Measurements from ENCODE around the gene SLC25A19.

- TF ChIP-seq POLR2AphosphoS5 (IDR thresholded peaks at IDR 0.05; ENCODE audit: low read depth, low read length) (no peak; the same call in 1 of the 2 replicates), BCL11A (IDR thresholded peaks at IDR 0.05; ENCODE audit: low read depth in 2 of 2, low read length in 2 of 2) (no peak), HDAC6 (IDR thresholded peaks at IDR 0.05; ENCODE audit: low read depth, low read length) (no peak), CTCF (IDR thresholded peaks at IDR 0.05; ENCODE audit: control extremely low read depth in 1 of 3, insufficient read depth in 1 of 3, low read depth in 1 of 3, low read length in 3 of 3) (peak; percentile 94 to 100 (median 100)), POLR2A (IDR thresholded peaks at IDR 0.05; ENCODE audit: control extremely low read depth in 1 of 2, low read depth in 2 of 2, low read length in 2 of 2) (peak in 1 of 2 experiments; percentile 32; a peak in 1 of 3 replicates)
Measured at GRCh38 chr17:75240394-75241142, 48.7 kb downstream of the SLC25A19 start.
